Activated T-helper 2 cell treated with anti-CD3 and anti-CD28 coated beads, Interferon-gamma antibody, Interleukin-2, Interleukin-4, amounts not matched to agents 10 μg/mL and 5 μg/mL and 100 μg/mL, durations not matched to agents 14 hours and 24 hours and 36 hours (primary cell): ENCODE data around the gene GIMAP5. TPM values are rescaled to one million over a fixed set of nuclear protein-coding genes. Genes with fewer than 3 reads are reported as not detected.

Experiments
- DNase-seq: peaks from one replicate; pipeline ENCODE4 v3.0.0; 2021; ENCODE audit warnings: low spot score
- H3K27ac Mint-ChIP-seq: one replicate; pipeline ENCODE4 v1.8.0; 2021; ENCODE audit warnings: mixed read lengths
- H3K27me3 Mint-ChIP-seq: one replicate; pipeline ENCODE4 v1.8.0; 2021; ENCODE audit warnings: low read depth, mixed read lengths
- H3K36me3 Mint-ChIP-seq: one replicate; pipeline ENCODE4 v1.8.0; 2021; ENCODE audit warnings: low read depth, mixed read lengths
- H3K4me1 Mint-ChIP-seq: one replicate; pipeline ENCODE4 v1.8.0; 2021; ENCODE audit warnings: low read depth, mixed read lengths
- H3K4me3 Mint-ChIP-seq: one replicate; pipeline ENCODE4 v1.8.0; 2021; ENCODE audit warnings: low read depth, mild to moderate bottlenecking, moderate library complexity, mixed read lengths
- H3K9me3 Mint-ChIP-seq: one replicate; pipeline ENCODE4 v1.8.0; 2021; ENCODE audit warnings: mixed read lengths
- intact Hi-C: fragments of 100-400 bp; cut with micrococcal nuclease; formaldehyde crosslinking; loops from one replicate; pipeline ENCODE4 v1.15.1; 2023
- total RNA-seq: library from RNA; stranded (reverse); gene quantifications from 2 replicates; pipeline ENCODE4 v1.2.3, GENCODE V29; 2022

Gene GIMAP5
- total RNA-seq, 1 donor from 2014 or later: 46.7 TPM

- Mint-ChIP-seq H3K4me1 (peaks cover 49% of the 10 kb centered on the region), H3K27ac (no peak overlapping the region), H3K36me3 (peaks cover 98% of the 10 kb centered on the region), H3K9me3 (peaks cover 19% of the 10 kb centered on the region), H3K4me3 (no peak overlapping the region), H3K27me3 (no peaks in the 10 kb centered on the region)
- intact Hi-C loops: no loop called here
- no peak for DNase-seq
These were observed 14.7 kb upstream of the GIMAP5 start for GRCh38 chr7:150722431-150722931.

DNA sequence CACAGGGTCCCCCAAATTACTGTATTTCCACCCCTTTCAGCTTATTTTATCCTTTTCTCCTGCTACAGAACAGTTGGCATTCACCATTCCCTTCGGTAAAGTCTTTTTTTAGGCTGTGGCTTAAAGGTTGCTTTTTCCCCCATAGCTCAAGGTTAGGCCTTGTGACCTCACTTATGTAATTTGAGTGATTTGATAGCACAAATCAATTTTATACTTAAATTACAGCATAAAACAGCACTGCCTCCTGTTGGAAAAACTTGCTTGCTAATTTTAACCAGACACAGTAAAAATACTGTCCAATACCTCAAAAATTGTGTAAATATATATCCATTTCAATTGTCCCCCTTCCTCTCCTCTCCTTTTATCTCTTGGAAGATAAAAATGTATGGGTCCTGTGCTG is 13.8 kb upstream of the GIMAP5 start:
- peaks cover 41% of the 10 kb centered on the region for H3K4me1 Mint-ChIP-seq
- peaks cover 98% of the 10 kb centered on the region for H3K36me3 Mint-ChIP-seq
- DNase-seq: no peak
- H3K27me3 Mint-ChIP-seq: no peaks in the 10 kb centered on the region
- H3K4me3 Mint-ChIP-seq: no peak overlapping the region
- H3K27ac Mint-ChIP-seq: no peak overlapping the region
- intact Hi-C loops: no loop called here
- peaks cover 28% of the 10 kb centered on the region for H3K9me3 Mint-ChIP-seq

- Mint-ChIP-seq H3K9me3 (peaks cover 47% of the 10 kb centered on the region), H3K4me3 (no peak overlapping the region), H3K27me3 (no peaks in the 10 kb centered on the region), H3K27ac (no peak overlapping the region), H3K36me3 (peaks cover 81% of the 10 kb centered on the region), H3K4me1 (peaks cover 36% of the 10 kb centered on the region)
- intact Hi-C loops: no loop called here
- no peak for DNase-seq
These were observed 9.8 kb upstream of the GIMAP5 start for GRCh38 chr7:150727381-150727780.

DNA sequence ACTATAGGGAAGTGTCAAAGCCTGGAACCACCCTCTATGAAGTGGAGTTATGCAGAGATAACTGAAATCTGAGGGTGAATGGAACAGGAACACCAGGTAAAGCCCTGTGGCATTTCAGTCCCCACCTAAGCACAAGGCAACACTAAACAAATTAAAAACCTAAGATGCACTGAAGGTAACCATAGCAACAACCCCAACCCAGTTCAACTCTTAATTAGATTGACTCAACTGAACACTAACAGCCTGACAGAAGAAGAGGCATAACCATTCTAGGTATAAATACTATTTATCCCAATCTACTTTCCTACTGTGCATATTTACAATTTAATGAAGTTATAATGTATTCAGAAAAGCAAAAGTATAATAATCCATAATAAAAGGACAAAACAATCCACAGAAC is 9.2 kb upstream of the GIMAP5 start:
- Mint-ChIP-seq H3K4me1 (peaks cover 38% of the 10 kb centered on the region), H3K27me3 (no peaks in the 10 kb centered on the region), H3K27ac (no peak overlapping the region), H3K9me3 (peaks cover 47% of the 10 kb centered on the region), H3K36me3 (peaks cover 74% of the 10 kb centered on the region), H3K4me3 (no peak overlapping the region)
- DNase-seq: no peak
- intact Hi-C loops: no loop called here

- H3K27ac Mint-ChIP-seq: no peak overlapping the region
- H3K4me1 Mint-ChIP-seq: peaks cover 39% of the 10 kb centered on the region
- peaks cover 68% of the 10 kb centered on the region for H3K36me3 Mint-ChIP-seq
- no peak overlapping the region for H3K4me3 Mint-ChIP-seq
- H3K9me3 Mint-ChIP-seq: peaks cover 47% of the 10 kb centered on the region
- H3K27me3 Mint-ChIP-seq: no peaks in the 10 kb centered on the region
- no peak for DNase-seq
- intact Hi-C loops: no loop called here
These were observed 8.6 kb upstream of the GIMAP5 start for GRCh38 chr7:150728609-150729008.

DNA sequence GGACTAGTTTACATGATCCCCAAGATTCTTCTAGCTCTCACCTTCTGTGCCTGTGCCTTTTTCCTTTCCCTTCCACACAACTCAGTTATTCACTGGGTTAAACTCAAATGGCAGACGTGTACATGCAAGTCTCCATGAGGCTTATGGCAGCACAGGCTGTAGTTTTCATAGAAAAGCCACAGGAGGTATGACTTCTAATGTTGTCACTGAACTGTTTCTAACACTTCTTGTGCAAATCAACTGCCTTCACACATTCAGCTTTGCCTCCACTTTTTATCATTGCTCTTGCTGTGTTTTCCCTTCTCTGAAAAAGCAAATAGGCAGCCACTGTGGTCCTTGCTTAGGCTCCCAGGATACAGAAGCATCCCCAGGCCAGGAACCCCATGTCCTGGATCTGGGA is 5.3 kb upstream of the GIMAP5 start:
- intact Hi-C loops: loop anchor here (2.0 to 10.0 kb wide), 7 partner anchors 15 to 857 kb away; partner anchors contain the start of genes ACTR3C, ATP6V0E2, GIMAP1 and GIMAP2
- Mint-ChIP-seq H3K36me3 (peaks cover 46% of the 10 kb centered on the region), H3K27ac (peak overlapping the region; percentile 90), H3K9me3 (peaks cover 34% of the 10 kb centered on the region), H3K4me3 (peak overlapping the region; percentile 44), H3K4me1 (peaks cover 65% of the 10 kb centered on the region), H3K27me3 (no peaks in the 10 kb centered on the region)
- DNase-seq: no peak

GRCh38 chr7:150732786-150733481 is 4.3 kb upstream of the GIMAP5 start:
- H3K36me3 Mint-ChIP-seq: peaks cover 38% of the 10 kb centered on the region
- H3K4me3 Mint-ChIP-seq: peak overlapping the region; percentile 9
- peak overlapping the region; percentile 90 for H3K27ac Mint-ChIP-seq
- H3K9me3 Mint-ChIP-seq: peaks cover 24% of the 10 kb centered on the region
- no peaks in the 10 kb centered on the region for H3K27me3 Mint-ChIP-seq
- DNase-seq: no peak
- peaks cover 66% of the 10 kb centered on the region for H3K4me1 Mint-ChIP-seq
- intact Hi-C loops: loop anchor here (1.0 to 10.0 kb wide), 8 partner anchors 16 to 858 kb away; partner anchors contain the start of genes ACTR3C, ATP6V0E2, GIMAP1 and GIMAP2

DNA sequence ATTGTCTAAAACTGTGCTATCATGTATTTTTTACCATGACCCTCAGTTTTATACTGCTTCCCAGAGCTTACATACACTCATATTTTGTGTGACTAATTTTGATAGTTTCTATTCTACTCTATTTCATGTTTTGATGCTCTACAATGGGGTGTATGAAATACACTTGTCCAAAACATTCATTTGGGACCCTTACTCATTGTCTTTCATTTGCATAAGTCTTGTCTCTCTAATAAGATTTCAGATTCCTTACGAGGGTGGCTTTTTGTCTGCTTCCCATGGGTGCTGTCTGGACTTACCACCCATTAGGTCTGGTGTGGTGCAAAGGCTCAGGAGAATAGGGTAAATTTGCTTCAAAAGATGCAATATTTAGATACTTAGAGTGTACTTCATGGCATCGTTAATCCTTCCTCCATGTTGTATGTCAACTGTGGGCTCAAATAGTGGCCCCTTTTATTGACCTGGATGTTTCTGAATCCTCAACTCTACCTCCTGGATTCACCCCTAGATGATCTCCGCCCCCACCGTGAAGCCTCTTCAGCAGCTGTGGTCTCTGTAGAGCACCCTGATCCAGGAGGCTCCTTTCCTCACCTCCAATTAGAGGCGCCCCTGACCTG is 3.6 kb upstream of the GIMAP5 start:
- Mint-ChIP-seq H3K27ac (peak overlapping the region; percentile 90), H3K4me1 (peaks cover 67% of the 10 kb centered on the region), H3K9me3 (peaks cover 18% of the 10 kb centered on the region), H3K4me3 (peak overlapping the region; percentile 9), H3K27me3 (no peaks in the 10 kb centered on the region), H3K36me3 (peaks cover 38% of the 10 kb centered on the region)
- intact Hi-C loops: loop anchor here (1.0 to 10.0 kb wide), 9 partner anchors 17 to 859 kb away; partner anchors contain the start of genes ACTR3C, ATP6V0E2, GIMAP1 and GIMAP2
- DNase-seq: no peak

- H3K27me3 Mint-ChIP-seq: no peaks in the 10 kb centered on the region
- H3K36me3 Mint-ChIP-seq: peaks cover 39% of the 10 kb centered on the region
- DNase-seq: no peak
- peaks cover 13% of the 10 kb centered on the region for H3K9me3 Mint-ChIP-seq
- H3K4me1 Mint-ChIP-seq: peaks cover 70% of the 10 kb centered on the region
- peak overlapping the region; percentile 90 for H3K27ac Mint-ChIP-seq
- H3K4me3 Mint-ChIP-seq: no peak overlapping the region
- intact Hi-C loops: loop anchor here (1.0 to 10.0 kb wide), 5 partner anchors 20 to 859 kb away; partner anchors contain the start of genes ACTR3C, ATP6V0E2, GIMAP2 and LRRC61
These were observed 3.0 kb upstream of the GIMAP5 start for GRCh38 chr7:150734254-150734653.

DNA sequence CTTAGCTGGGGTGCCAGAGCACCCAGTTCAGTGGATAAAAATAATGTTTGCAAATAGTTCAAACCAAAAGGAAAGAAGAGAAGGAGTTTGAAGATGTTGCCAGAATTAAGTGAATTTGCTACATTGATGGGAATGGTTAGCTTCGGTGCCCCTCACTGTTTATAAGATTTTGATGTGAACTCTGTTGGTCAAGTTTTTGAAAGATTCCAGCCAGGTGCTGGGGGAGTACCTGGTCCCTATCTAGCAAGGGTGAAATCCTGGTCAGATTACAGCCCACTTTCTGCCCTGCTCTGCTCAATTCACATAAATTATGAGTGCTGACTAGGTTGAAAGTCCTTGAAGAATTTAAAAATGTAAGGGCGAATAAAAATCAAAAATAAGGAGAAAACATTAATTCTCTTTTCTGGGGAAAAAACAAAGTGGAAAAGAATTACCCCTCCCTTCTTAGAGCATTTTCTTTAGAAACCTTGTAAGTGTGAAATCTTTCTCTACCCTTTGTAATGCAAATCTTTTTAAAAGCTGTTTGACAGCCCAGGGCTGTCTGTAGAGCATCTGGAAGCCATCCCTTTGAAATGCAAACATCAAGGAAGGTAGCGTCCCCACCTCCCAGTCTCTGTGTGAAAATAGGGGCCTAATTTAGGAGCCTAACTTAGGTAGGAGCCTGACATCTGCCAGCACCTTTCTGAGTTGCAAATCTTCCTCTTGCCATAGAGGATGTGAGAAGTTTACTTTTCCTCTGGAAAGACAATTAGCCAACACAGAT is 1.4 kb upstream of the GIMAP5 start:
- H3K4me1 Mint-ChIP-seq: peaks cover 75% of the 10 kb centered on the region
- H3K27ac Mint-ChIP-seq: peak overlapping the region; percentile 90
- H3K36me3 Mint-ChIP-seq: peaks cover 40% of the 10 kb centered on the region
- intact Hi-C loops: loop anchor here (2.0 to 10.0 kb wide), 2 partner anchors 219 to 861 kb away; partner anchors contain the start of gene ATP6V0E2
- H3K4me3 Mint-ChIP-seq: no peak overlapping the region
- H3K9me3 Mint-ChIP-seq: peaks cover 18% of the 10 kb centered on the region
- H3K27me3 Mint-ChIP-seq: no peaks in the 10 kb centered on the region
- DNase-seq: no peak

GRCh38 chr7:150736864-150737263 is 354 bp upstream of the GIMAP5 start:
- peak overlapping the region; percentile 91 for H3K4me3 Mint-ChIP-seq
- H3K36me3 Mint-ChIP-seq: peaks cover 47% of the 10 kb centered on the region
- no peaks in the 10 kb centered on the region for H3K27me3 Mint-ChIP-seq
- intact Hi-C loops: loop anchor here (1.0 to 10.0 kb wide), 4 partner anchors 21 to 862 kb away; partner anchors contain the start of genes ATP6V0E2, GIMAP1 and GIMAP8
- peaks cover 13% of the 10 kb centered on the region for H3K9me3 Mint-ChIP-seq
- DNase-seq: no peak
- H3K4me1 Mint-ChIP-seq: peaks cover 78% of the 10 kb centered on the region
- peak overlapping the region; percentile 91 for H3K27ac Mint-ChIP-seq

DNA sequence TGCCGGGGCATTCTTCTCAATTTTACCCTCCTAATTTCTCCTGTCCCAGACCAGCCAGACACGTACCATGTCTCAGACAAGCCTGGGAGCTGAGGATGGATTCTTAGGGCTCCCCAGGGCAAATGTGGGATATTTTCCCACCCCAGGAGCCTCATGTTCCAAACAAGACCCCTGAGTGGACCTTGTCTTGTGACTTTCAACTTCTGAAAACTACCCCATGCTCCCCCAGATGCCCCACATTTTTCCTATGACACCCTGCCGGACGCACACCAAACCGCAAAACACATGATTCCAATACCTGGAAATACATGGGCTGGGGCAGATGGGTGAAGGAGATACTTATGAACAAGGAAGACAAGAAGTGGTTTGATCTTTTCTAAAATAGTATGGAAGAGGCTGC is 874 bp downstream of the GIMAP5 start:
- Mint-ChIP-seq H3K9me3 (peaks cover 12% of the 10 kb centered on the region), H3K36me3 (peaks cover 60% of the 10 kb centered on the region), H3K4me3 (peak overlapping the region; percentile 91), H3K4me1 (peaks cover 78% of the 10 kb centered on the region), H3K27ac (peak overlapping the region; percentile 91), H3K27me3 (no peaks in the 10 kb centered on the region)
- intact Hi-C loops: loop anchor here (1.0 to 10.0 kb wide), 2 partner anchors 17 to 863 kb away; partner anchors contain the start of gene ATP6V0E2
- no peak for DNase-seq
